Panc1 (cell line): ENCODE measurements around the gene MAGI1. TPM values are rescaled to one million over a fixed set of nuclear protein-coding genes. Genes with fewer than 3 reads are reported as not detected.

Experiments
- ATAC-seq: fragments of 200-7000 bp; cut with Tn5 transposase; 2 replicates; pipeline ENCODE4 v1.9.1; 2020; ENCODE audit warnings: mild to moderate bottlenecking, moderate library complexity
- BruUV-seq: library from RNA; stranded (reverse); fragments of 400-500 nt; replicated peaks from 2 replicates; lab custom pipeline; 2021; lab: Mats Ljungman, UMichigan
- CTCF ChIA-PET: fragments of 300-600 bp; sonication (Branson Sonifier 250); formaldehyde crosslinking; loops from one replicate; lab custom pipeline; 2022; ENCODE audit warnings: antibody characterized with exemption; lab: Charles Lee
- POLR2A ChIA-PET: fragments of 300-600 bp; sonication (Branson Sonifier 250); formaldehyde crosslinking; loops from one replicate; lab custom pipeline; 2022; ENCODE audit warnings: antibody characterized with exemption; lab: Charles Lee
- DNase-seq: peaks from one replicate; pipeline ENCODE4 v3.0.0-alpha.2; 2010; ENCODE audit warnings: low read depth, low spot score
- H3K27ac ChIP-seq: 2 replicates; pipeline ENCODE4 v1.5.1; 2011; ENCODE audit warnings: mild to moderate bottlenecking, low read length, inconsistent platforms
- H3K27me3 ChIP-seq: fragments of 200-500 bp; sonication (Bioruptor generic); 2 replicates; pipeline ENCODE4 v1.6.0; 2014; ENCODE audit warnings: low read length, inconsistent platforms; ENCODE audit not compliant: control insufficient read depth, insufficient read depth
- H3K36me3 ChIP-seq: fragments of 200-500 bp; sonication (Bioruptor generic); 2 replicates; pipeline ENCODE4 v1.5.1; 2014; ENCODE audit warnings: inconsistent platforms, mild to moderate bottlenecking, low read length, moderate library complexity; ENCODE audit not compliant: control insufficient read depth, insufficient read depth
- H3K4me1 ChIP-seq: 2 replicates; pipeline ENCODE4 v1.5.1; 2011; ENCODE audit warnings: inconsistent platforms, mild to moderate bottlenecking, low read length, moderate library complexity; ENCODE audit not compliant: control insufficient read depth, insufficient read depth
- H3K4me3 ChIP-seq, 2 experiments: 2 replicates each; pipeline ENCODE4 v1.5.1; 2011 to 2012; ENCODE audit warnings: low read depth in 2 of 2, low read length in 2 of 2, mild to moderate bottlenecking in 2 of 2, inconsistent platforms in 1 of 2, moderate library complexity in 1 of 2
- H3K9me3 ChIP-seq: fragments of 200-500 bp; sonication (Bioruptor generic); 2 replicates; pipeline ENCODE4 v1.5.1; 2014; ENCODE audit warnings: low read depth, mild to moderate bottlenecking, inconsistent platforms, low read length, moderate library complexity; ENCODE audit not compliant: control insufficient read depth, insufficient read depth
- CTCF ChIP-seq: fragments of 450-650 bp; IDR thresholded peaks from 2 replicates; pipeline ENCODE4 v1.5.1; 2017; ENCODE audit warnings: mild to moderate bottlenecking
- POLR2AphosphoS5 ChIP-seq: IDR thresholded peaks from 2 replicates; pipeline ENCODE4 v1.6.1; 2012; ENCODE audit warnings: mild to moderate bottlenecking, low read depth, low read length, moderate library complexity
- REST ChIP-seq, 2 experiments: IDR thresholded peaks; 2 replicates each; pipeline ENCODE4 v1.6.1; 2011 to 2012; ENCODE audit warnings: low read depth in 2 of 2, control low read depth in 1 of 2, low read length in 1 of 2, mild to moderate bottlenecking in 1 of 2, moderate library complexity in 1 of 2; ENCODE audit not compliant: insufficient read depth in 1 of 2
- SIN3A ChIP-seq: IDR thresholded peaks from 2 replicates; pipeline ENCODE4 v1.6.1; 2012; ENCODE audit warnings: low read depth, mild to moderate bottlenecking, low read length, moderate library complexity, borderline replicate concordance; ENCODE audit not compliant: insufficient read depth
- TCF7L2 ChIP-seq: IDR thresholded peaks from 2 replicates; pipeline ENCODE4 v1.6.1; 2011; ENCODE audit warnings: mild to moderate bottlenecking, low read depth, low read length, inconsistent platforms
- in situ Hi-C: cut with HindIII; loops from 2 replicates; pipeline ENCODE4 v1.10.0; 2016; ENCODE audit warnings: low sequenced_read_pairs, low pct_unique_long_range_greater_than_20kb
- intact Hi-C: fragments of 100-400 bp; cut with micrococcal nuclease; formaldehyde crosslinking; loops from one replicate; pipeline ENCODE4 v1.10.0; 2022; ENCODE audit not compliant: unreplicated experiment
- total RNA-seq: library from RNA; stranded (reverse); gene quantifications from one replicate; pipeline ENCODE4 v1.2.1, GENCODE V29; 2021; ENCODE audit not compliant: unreplicated experiment

MAGI1 gene
- total RNA-seq, 1 experiment from 2014 or later, result 9.5 TPM

- CTCF ChIA-PET, result no interaction called here
- POLR2A ChIA-PET, result no interaction called here
- ATAC-seq (no peak), DNase-seq (no peak)
- Histone ChIP-seq H3K27ac (no peak overlapping the region), H3K4me1 (no peaks in the 10 kb centered on the region), H3K36me3 (no peaks in the 10 kb centered on the region), H3K9me3 (no peaks in the 10 kb centered on the region), H3K4me3 (no peak overlapping the region), H3K27me3 (no peaks in the 10 kb centered on the region)
- TF ChIP-seq POLR2AphosphoS5 (no peak), TCF7L2 (no peak), REST (IDR thresholded peaks at IDR 0.05; ENCODE audit: insufficient read depth in 1 of 2, low read depth in 2 of 2, low read length in 1 of 2) (no peak), CTCF (no peak), SIN3A (no peak)
- no TSS peak for BruUV-seq
- intact Hi-C loops, result no loop called here
- in situ Hi-C loops, result no loop called here
Measured at GRCh38 chr3:65689436-65689835, 349.3 kb downstream of the MAGI1 start.

- BruUV-seq, result no TSS peak
- intact Hi-C loops, result no loop called here
- CTCF ChIA-PET, result no interaction called here
Measured at GRCh38 chr3:65687741-65688140, 351.0 kb downstream of the MAGI1 start.

More at GRCh38 chr3:65687741-65688140, 351.0 kb downstream of the MAGI1 start:
- Histone ChIP-seq H3K9me3 (no peaks in the 10 kb centered on the region), H3K4me1 (no peaks in the 10 kb centered on the region), H3K36me3 (no peaks in the 10 kb centered on the region), H3K27ac (no peak overlapping the region), H3K4me3 (no peak overlapping the region), H3K27me3 (no peaks in the 10 kb centered on the region)
- ATAC-seq, result no peak
- DNase-seq, result no peak
- in situ Hi-C loops, result no loop called here
- TF ChIP-seq CTCF (no peak), POLR2AphosphoS5 (no peak), REST (IDR thresholded peaks at IDR 0.05; ENCODE audit: insufficient read depth in 1 of 2, low read depth in 2 of 2, low read length in 1 of 2) (no peak), SIN3A (no peak), TCF7L2 (no peak)
- POLR2A ChIA-PET, result no interaction called here
